GM18873 (cell line): ENCODE data around the gene CCL18.
A peak's percentile ranks its signal among the peaks of the same experiment; 100 is the strongest.
"Not testable (repeated sequence)": the region's sequence is repeated elsewhere in the genome, so short reads cannot be mapped to it uniquely, and the experiment has no call there.

Source experiments
- ATAC-seq: cut with Tn5 transposase; IDR thresholded peaks from one replicate; pipeline ENCODE4 v1.9.1; 2021; ENCODE audit warnings: mild to moderate bottlenecking, moderate library complexity, moderate number of reproducible peaks; ENCODE audit not compliant: unreplicated experiment, low FRiP score

The CCL18 gene

GRCh38 chr17:36099004-36099403 is 34.9 kb downstream of the CCL18 start:
- not testable (repeated sequence) for ATAC-seq

GRCh38 chr17:36103401-36103975 is 39.4 kb downstream of the CCL18 start, which contains the start of gene CCL4:
TSS of gene CCL4 (plus strand) at chr17:36103827. CDS start at chr17:36103906, 79 bp downstream.
- peak; percentile 62 for ATAC-seq

- ATAC-seq = not testable (repeated sequence)
These were observed 40.2 kb downstream of the CCL18 start for GRCh38 chr17:36104246-36104645.

- ATAC-seq = no peak
These were observed 40.7 kb downstream of the CCL18 start for GRCh38 chr17:36104701-36105181.

GRCh38 chr17:36105781-36106492 is 41.9 kb downstream of the CCL18 start:
- no peak for ATAC-seq

- ATAC-seq = no peak
These were observed 42.4 kb downstream of the CCL18 start for GRCh38 chr17:36106493-36106835.

GRCh38 chr17:36107660-36108059 is 43.6 kb downstream of the CCL18 start:
- no peak for ATAC-seq

GRCh38 chr17:36108265-36108664 is 44.2 kb downstream of the CCL18 start:
- not testable (repeated sequence) for ATAC-seq

- ATAC-seq = no peak
These were observed 47.0 kb downstream of the CCL18 start for GRCh38 chr17:36111068-36111490.

- ATAC-seq = no peak
These were observed 48.5 kb downstream of the CCL18 start for GRCh38 chr17:36112572-36112971.

GRCh38 chr17:36113131-36113530 is 49.1 kb downstream of the CCL18 start:
- not testable (repeated sequence) for ATAC-seq

GRCh38 chr17:36114971-36115648 is 51.0 kb downstream of the CCL18 start:
- not testable (repeated sequence) for ATAC-seq

GRCh38 chr17:36115649-36115977 is 51.5 kb downstream of the CCL18 start:
- not testable (repeated sequence) for ATAC-seq

- no peak for ATAC-seq
These were observed 53.7 kb downstream of the CCL18 start for GRCh38 chr17:36117505-36118382.

GRCh38 chr17:36118477-36119353 is 54.6 kb downstream of the CCL18 start:
- no peak for ATAC-seq

GRCh38 chr17:36120221-36120620 is 56.1 kb downstream of the CCL18 start:
- ATAC-seq = no peak

- not testable (repeated sequence) for ATAC-seq
These were observed 57.0 kb downstream of the CCL18 start for GRCh38 chr17:36121099-36121498.
